GM21825 (cell line): ENCODE data around the gene PAX7.
"Not testable (repeated sequence)": the region's sequence is repeated elsewhere in the genome, so short reads cannot be mapped to it uniquely, and the experiment has no call there.

Experiments used
- ATAC-seq: cut with Tn5 transposase; IDR thresholded peaks from one replicate; pipeline ENCODE4 v1.9.1; 2021; ENCODE audit warnings: mild to moderate bottlenecking, moderate library complexity; ENCODE audit not compliant: unreplicated experiment

PAX7 gene

GRCh38 chr1:18724801-18725200 is 94.2 kb downstream of the PAX7 start:
- ATAC-seq = no peak

DNA sequence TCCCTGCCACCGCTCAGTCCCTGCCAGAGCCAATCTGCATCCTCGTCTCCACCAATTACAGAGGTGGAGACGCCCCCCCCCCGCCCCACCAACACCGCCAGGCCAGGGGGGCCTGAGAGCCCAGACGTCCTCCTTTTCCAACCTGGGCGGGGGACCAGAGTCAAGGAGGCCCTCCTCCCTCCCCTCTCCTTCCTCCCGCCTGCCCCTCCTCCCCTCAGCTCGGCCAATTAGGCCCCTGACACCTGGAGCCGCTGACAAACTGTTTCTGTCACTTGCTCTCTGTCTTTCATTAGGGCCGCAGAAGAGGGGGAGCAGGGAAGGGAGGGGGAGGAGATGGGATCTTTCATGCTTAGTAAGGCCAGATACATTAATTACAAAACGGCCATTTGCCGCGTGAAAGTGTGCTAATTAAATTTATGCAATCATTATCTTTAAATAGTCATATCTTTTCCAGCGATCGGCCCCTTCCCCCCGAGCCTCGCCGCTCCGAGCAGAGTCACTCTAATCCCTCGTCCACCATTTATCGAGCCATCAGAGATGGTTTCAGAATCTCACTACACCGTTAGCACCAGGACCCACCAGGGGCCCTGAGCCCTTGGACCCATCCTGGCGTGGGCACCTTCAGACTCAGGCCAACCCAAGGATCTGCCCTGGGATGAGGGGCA is 94.7 kb downstream of the PAX7 start:
- no peak for ATAC-seq

GRCh38 chr1:18726368-18726767 is 95.7 kb downstream of the PAX7 start:
- no peak for ATAC-seq

DNA sequence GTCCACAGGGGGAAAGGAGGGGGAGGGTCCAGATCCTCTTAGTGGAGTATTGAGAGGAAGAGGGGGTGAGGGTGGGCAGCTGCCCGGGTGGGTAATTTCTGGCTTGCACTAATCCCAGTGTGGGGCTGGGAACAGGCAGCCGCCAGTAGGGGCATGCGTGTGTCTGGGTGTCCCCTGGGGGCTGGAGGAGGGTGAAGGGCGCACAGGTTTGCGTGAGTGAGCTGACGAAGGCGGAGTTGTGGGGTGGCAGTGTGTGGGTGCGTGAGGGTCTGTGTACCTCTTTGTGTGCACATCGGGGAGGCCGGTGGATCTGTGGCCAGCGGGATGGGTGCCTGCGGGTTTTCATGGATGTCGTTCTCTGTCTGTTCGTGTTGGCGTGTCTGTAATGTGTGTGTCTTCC is 97.3 kb downstream of the PAX7 start:
- no peak for ATAC-seq

DNA sequence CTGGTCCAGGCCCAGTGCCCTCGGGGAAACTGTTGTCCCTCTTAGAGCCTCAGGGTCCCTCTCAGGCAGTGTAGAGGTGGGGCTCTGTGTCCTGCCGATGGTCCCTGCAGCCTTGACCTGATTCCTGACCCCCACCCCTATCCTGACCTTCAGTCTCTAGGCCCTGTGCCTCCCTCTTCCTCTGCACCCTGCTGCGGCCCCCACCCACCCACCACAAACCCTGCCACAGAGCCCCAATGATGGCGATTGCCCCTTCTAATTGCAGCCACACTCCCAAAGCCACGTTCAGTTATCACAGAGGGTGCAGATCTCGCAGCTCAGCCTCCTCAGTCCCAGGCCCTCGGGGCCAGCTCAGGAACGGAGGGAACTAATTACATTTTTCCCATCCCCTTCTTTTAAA is 99.7 kb downstream of the PAX7 start:
- no peak for ATAC-seq

- ATAC-seq = no peak
Measured at GRCh38 chr1:18731148-18731547, 100.5 kb downstream of the PAX7 start.

DNA sequence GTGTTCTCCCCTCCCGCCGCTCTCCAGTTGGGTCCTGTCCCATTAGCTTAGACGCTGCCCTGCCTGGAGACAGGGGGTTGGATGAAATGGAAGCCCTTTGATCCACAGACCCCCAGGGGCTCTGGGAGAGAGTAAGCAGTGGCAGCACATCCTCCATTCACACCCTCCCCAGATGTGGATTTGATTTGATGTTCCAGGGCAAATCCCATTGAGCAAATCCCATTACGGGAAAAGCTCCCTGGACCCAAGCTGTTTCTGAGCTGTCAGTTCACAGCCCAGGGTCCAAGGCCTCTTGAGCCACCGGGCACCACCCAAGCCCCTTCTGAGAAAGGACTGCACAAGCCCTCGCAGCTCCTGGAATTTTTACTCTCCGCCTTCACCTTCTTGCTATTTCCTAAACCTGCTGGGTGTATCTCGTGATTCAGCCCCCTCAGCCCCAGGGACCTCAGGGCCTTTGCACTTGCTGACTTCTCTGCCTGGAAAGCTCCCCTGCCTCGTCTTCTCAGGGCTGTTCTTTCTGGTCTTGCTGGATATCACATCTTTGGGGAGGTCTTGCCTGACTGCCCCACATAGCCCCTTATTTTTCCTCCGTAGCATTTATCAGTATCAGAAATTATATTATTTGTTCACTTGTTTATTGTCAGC is 101.1 kb downstream of the PAX7 start:
- no peak for ATAC-seq

- ATAC-seq = no peak
Measured at GRCh38 chr1:18732686-18733085, 102.0 kb downstream of the PAX7 start.

GRCh38 chr1:18734001-18734400 is 103.4 kb downstream of the PAX7 start:
- no peak for ATAC-seq

GRCh38 chr1:18734461-18735223 is 104.0 kb downstream of the PAX7 start:
- ATAC-seq = no peak

GRCh38 chr1:18735224-18735997 is 104.8 kb downstream of the PAX7 start:
- ATAC-seq = no peak

GRCh38 chr1:18736958-18737357 is 106.3 kb downstream of the PAX7 start:
- no peak for ATAC-seq

GRCh38 chr1:18738126-18738525 is 107.5 kb downstream of the PAX7 start:
- no peak for ATAC-seq

DNA sequence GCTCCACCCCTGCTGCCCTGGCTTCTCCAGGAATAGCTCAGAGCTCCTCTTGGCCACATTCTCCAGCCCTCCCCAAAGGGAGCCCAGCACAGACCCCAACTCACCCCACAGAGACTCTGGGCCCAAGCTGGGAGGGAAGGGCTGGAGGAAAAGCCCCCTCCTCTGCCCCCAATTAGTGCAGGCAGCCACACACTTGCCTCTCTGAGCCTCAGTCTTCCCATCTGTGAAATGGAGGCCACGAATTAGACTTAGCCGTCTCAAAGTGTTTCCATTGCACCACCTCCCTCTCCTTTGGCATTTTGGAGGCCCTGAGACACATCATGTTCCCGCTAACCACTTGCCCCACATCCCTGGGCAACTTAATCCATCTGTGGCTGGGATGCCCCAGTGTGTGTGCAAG is 108.0 kb downstream of the PAX7 start:
- ATAC-seq = no peak

- no peak for ATAC-seq
Measured at GRCh38 chr1:18739408-18739807, 108.8 kb downstream of the PAX7 start.

- no peak for ATAC-seq
Measured at GRCh38 chr1:18739897-18740296, 109.3 kb downstream of the PAX7 start.

DNA sequence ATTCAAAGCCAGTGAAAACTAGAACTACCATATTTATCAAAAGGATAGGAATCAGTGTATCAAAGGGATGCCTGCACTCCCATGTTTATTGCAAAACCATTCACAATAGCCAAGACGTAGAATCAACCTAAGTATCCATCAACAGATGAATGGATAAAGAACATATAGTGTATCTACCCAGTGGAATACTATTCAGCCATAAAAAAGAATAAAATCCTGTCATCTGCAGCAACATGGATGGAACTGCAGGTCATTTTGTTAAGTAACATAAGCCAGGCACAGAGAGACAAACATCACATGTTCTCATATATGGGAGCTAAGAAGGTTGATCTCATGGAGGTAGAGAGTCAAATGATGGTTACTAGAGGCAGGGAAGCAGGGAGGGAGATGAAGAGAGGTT is 110.0 kb downstream of the PAX7 start:
- ATAC-seq = no peak

DNA sequence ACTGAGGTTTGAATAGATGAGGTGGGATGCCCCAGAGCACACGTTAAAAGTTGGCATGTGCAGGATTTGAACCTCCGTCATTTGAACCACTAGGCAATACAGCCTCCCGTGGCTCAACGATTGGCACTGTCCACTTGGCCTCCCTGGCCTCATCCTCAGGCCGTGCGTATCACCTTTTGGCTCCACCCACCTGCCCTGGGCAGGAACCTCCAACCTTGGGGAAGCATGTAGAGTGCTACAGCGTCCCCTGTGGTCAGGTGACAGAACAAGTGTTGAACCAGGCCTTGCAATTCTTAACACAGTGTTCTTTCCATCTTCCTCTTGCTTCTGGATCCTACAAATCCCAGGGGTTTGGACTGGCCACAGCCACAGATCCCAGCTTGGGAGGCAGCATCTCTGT is 112.6 kb downstream of the PAX7 start:
- ATAC-seq = no peak

DNA sequence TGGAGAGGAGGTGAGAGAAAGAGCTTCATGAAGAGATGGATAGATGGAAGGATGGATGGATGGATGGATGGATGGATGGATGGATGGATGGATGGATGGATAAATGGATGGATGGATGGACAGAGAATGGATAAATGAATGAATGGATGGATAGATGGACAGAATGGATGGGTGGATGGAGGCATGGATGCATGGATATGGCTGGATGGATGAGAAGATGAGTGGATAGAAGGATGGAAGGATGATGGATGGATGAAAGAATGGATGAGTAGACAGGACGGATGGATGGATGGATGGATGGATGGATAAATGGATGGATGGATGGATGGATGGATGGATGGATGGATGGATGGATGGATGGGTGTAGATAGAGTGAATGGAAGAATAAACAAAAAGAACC is 113.7 kb downstream of the PAX7 start:
- ATAC-seq = not testable (repeated sequence)

GRCh38 chr1:18746981-18747380 is 116.3 kb downstream of the PAX7 start:
- ATAC-seq = no peak

- ATAC-seq = no peak
Measured at GRCh38 chr1:18747671-18748070, 117.0 kb downstream of the PAX7 start.
